Measurements from ENCODE around the gene C20orf144.

Gene C20orf144

GRCh38 chr20:33656010-33656782, 5.9 kb upstream of the C20orf144 start:
- Histone ChIP-seq H3K4ac (ENCODE audit: low read depth in 1 of 2, low read length in 2 of 2) (no peak overlapping the region), H3K18ac (ENCODE audit: low read depth in 1 of 2, low read length in 2 of 2) (no peak overlapping the region), H3K9ac (ENCODE audit: low read length) (no peak overlapping the region), H3K4me1 (ENCODE audit: control insufficient read depth, insufficient read depth, low read depth, low read length) (peaks cover 21% of the 10 kb centered on the region), H3K14ac (ENCODE audit: low read length in 2 of 2) (no peak overlapping the region), H2BK12ac (ENCODE audit: low read length in 2 of 2) (no peak overlapping the region), H2BK15ac (ENCODE audit: low read depth, poor library complexity, severe bottlenecking) (no peak overlapping the region), H4K91ac (ENCODE audit: low read length) (no peak overlapping the region), H3K79me1 (replicated peaks; ENCODE audit: low read length, poor library complexity, severe bottlenecking) (peaks cover 12% of the 10 kb centered on the region), H2BK5ac (ENCODE audit: low read depth, low read length, poor library complexity, severe bottlenecking) (no peak overlapping the region), H3K36me3 (ENCODE audit: control insufficient read depth in 1 of 2, insufficient read depth in 2 of 2, low read depth in 1 of 2, low read length in 2 of 2) (peaks cover 15 to 60% of the 10 kb centered on the region in 2 experiments), H4K8ac (ENCODE audit: low read length) (no peak overlapping the region), H2BK120ac (ENCODE audit: low read depth, low read length) (no peak overlapping the region), H3K4me2 (ENCODE audit: low read length, poor library complexity, severe bottlenecking) (no peak overlapping the region), H2AFZ (ENCODE audit: low read depth, low read length) (no peak overlapping the region), H3K9me3 (ENCODE audit: control insufficient read depth, low read length) (no peaks in the 10 kb centered on the region), H2AK5ac (ENCODE audit: low read length, severe bottlenecking) (no peak overlapping the region), H3K23ac (ENCODE audit: low read length in 2 of 2) (no peak overlapping the region), H3K4me3 (ENCODE audit: insufficient read depth in 1 of 2, low read depth in 1 of 2, low read length in 2 of 2) (no peak overlapping the region), H3K27ac (ENCODE audit: low read length, poor library complexity, severe bottlenecking) (no peak overlapping the region), H3K27me3 (ENCODE audit: control insufficient read depth in 1 of 2, insufficient read depth in 1 of 2, low read length in 2 of 2) (peaks cover 0 to under 1% of the 10 kb centered on the region in 2 experiments)
- no peak for DNase-seq
- 95% methylated on average over 10 of the region's 10 CpGs for WGBS

- no peak overlapping the region for H3K23ac ChIP-seq (ENCODE audit: low read length in 2 of 2)
- no peak for DNase-seq
- no peak overlapping the region for H4K91ac ChIP-seq (ENCODE audit: low read length)
- H3K4ac ChIP-seq (ENCODE audit: low read depth in 1 of 2, low read length in 2 of 2): no peak overlapping the region
- no peak overlapping the region for H3K9ac ChIP-seq (ENCODE audit: low read length)
- no peak overlapping the region for H2AFZ ChIP-seq (ENCODE audit: low read depth, low read length)
- WGBS: 97% methylated on average over 17 of the region's 17 CpGs
- H3K9me3 ChIP-seq (ENCODE audit: control insufficient read depth, low read length): no peaks in the 10 kb centered on the region
- H3K27ac ChIP-seq (ENCODE audit: low read length, poor library complexity, severe bottlenecking): no peak overlapping the region
- H2AK5ac ChIP-seq (ENCODE audit: low read length, severe bottlenecking): no peak overlapping the region
- H3K4me1 ChIP-seq (ENCODE audit: control insufficient read depth, insufficient read depth, low read depth, low read length): peaks cover 21% of the 10 kb centered on the region
- H4K8ac ChIP-seq (ENCODE audit: low read length): no peak overlapping the region
- H3K36me3 ChIP-seq (ENCODE audit: control insufficient read depth in 1 of 2, insufficient read depth in 2 of 2, low read depth in 1 of 2, low read length in 2 of 2): peaks cover 15 to 61% of the 10 kb centered on the region in 2 experiments
- H3K14ac ChIP-seq (ENCODE audit: low read length in 2 of 2): no peak overlapping the region
- H3K4me3 ChIP-seq (ENCODE audit: insufficient read depth in 1 of 2, low read depth in 1 of 2, low read length in 2 of 2): no peak overlapping the region
- no peak overlapping the region for H2BK15ac ChIP-seq (ENCODE audit: low read depth, poor library complexity, severe bottlenecking)
- no peak overlapping the region for H2BK12ac ChIP-seq (ENCODE audit: low read length in 2 of 2)
- H3K27me3 ChIP-seq (ENCODE audit: control insufficient read depth in 1 of 2, insufficient read depth in 1 of 2, low read length in 2 of 2): no peaks in the 10 kb centered on the region
- no peak overlapping the region for H3K18ac ChIP-seq (ENCODE audit: low read depth in 1 of 2, low read length in 2 of 2)
- no peak overlapping the region for H3K4me2 ChIP-seq (ENCODE audit: low read length, poor library complexity, severe bottlenecking)
- no peak overlapping the region for H2BK120ac ChIP-seq (ENCODE audit: low read depth, low read length)
- peaks cover 18% of the 10 kb centered on the region for H3K79me1 ChIP-seq (replicated peaks; ENCODE audit: low read length, poor library complexity, severe bottlenecking)
- H2BK5ac ChIP-seq (ENCODE audit: low read depth, low read length, poor library complexity, severe bottlenecking): no peak overlapping the region
Measured at GRCh38 chr20:33656783-33657703, 5.1 kb upstream of the C20orf144 start.

- no peak overlapping the region for H3K9ac ChIP-seq (ENCODE audit: low read length)
- no peaks in the 10 kb centered on the region for H3K9me3 ChIP-seq (ENCODE audit: control insufficient read depth, low read length)
- H4K91ac ChIP-seq (ENCODE audit: low read length): no peak overlapping the region
- no peaks in the 10 kb centered on the region for H3K27me3 ChIP-seq (ENCODE audit: control insufficient read depth in 1 of 2, insufficient read depth in 1 of 2, low read length in 2 of 2)
- H3K4me1 ChIP-seq (ENCODE audit: control insufficient read depth, insufficient read depth, low read depth, low read length): peaks cover 27% of the 10 kb centered on the region
- H3K4ac ChIP-seq (ENCODE audit: low read depth in 1 of 2, low read length in 2 of 2): no peak overlapping the region
- no peak overlapping the region for H2BK12ac ChIP-seq (ENCODE audit: low read length in 2 of 2)
- H2AFZ ChIP-seq (ENCODE audit: low read depth, low read length): no peak overlapping the region
- no peak overlapping the region for H3K23ac ChIP-seq (ENCODE audit: low read length in 2 of 2)
- no peak overlapping the region for H2BK5ac ChIP-seq (ENCODE audit: low read depth, low read length, poor library complexity, severe bottlenecking)
- no peak overlapping the region for H4K8ac ChIP-seq (ENCODE audit: low read length)
- no peak overlapping the region for H3K4me2 ChIP-seq (ENCODE audit: low read length, poor library complexity, severe bottlenecking)
- no peak overlapping the region for H3K14ac ChIP-seq (ENCODE audit: low read length in 2 of 2)
- no peak overlapping the region for H3K4me3 ChIP-seq (ENCODE audit: insufficient read depth in 1 of 2, low read depth in 1 of 2, low read length in 2 of 2)
- H3K79me1 ChIP-seq (replicated peaks; ENCODE audit: low read length, poor library complexity, severe bottlenecking): peaks cover 23% of the 10 kb centered on the region
- no peak overlapping the region for H2AK5ac ChIP-seq (ENCODE audit: low read length, severe bottlenecking)
- no peak overlapping the region for H3K27ac ChIP-seq (ENCODE audit: low read length, poor library complexity, severe bottlenecking)
- peaks cover 15 to 61% of the 10 kb centered on the region in 2 experiments for H3K36me3 ChIP-seq (ENCODE audit: control insufficient read depth in 1 of 2, insufficient read depth in 2 of 2, low read depth in 1 of 2, low read length in 2 of 2)
- H2BK15ac ChIP-seq (ENCODE audit: low read depth, poor library complexity, severe bottlenecking): no peak overlapping the region
- H3K18ac ChIP-seq (ENCODE audit: low read depth in 1 of 2, low read length in 2 of 2): no peak overlapping the region
- 98% methylated on average over 11 of the region's 12 CpGs for WGBS
- no peak for DNase-seq
- H2BK120ac ChIP-seq (ENCODE audit: low read depth, low read length): no peak overlapping the region
Measured at GRCh38 chr20:33657704-33658095, 4.4 kb upstream of the C20orf144 start.

GRCh38 chr20:33658510-33658909, 3.6 kb upstream of the C20orf144 start:
- Histone ChIP-seq H4K8ac (ENCODE audit: low read length) (no peak overlapping the region), H3K79me1 (replicated peaks; ENCODE audit: low read length, poor library complexity, severe bottlenecking) (peaks cover 23% of the 10 kb centered on the region), H3K4me2 (ENCODE audit: low read length, poor library complexity, severe bottlenecking) (no peak overlapping the region), H3K23ac (ENCODE audit: low read length in 2 of 2) (no peak overlapping the region), H2AK5ac (ENCODE audit: low read length, severe bottlenecking) (no peak overlapping the region), H3K27me3 (ENCODE audit: control insufficient read depth in 1 of 2, insufficient read depth in 1 of 2, low read length in 2 of 2) (no peaks in the 10 kb centered on the region), H3K27ac (ENCODE audit: low read length, poor library complexity, severe bottlenecking) (no peak overlapping the region), H4K91ac (ENCODE audit: low read length) (no peak overlapping the region), H3K36me3 (ENCODE audit: control insufficient read depth in 1 of 2, insufficient read depth in 2 of 2, low read depth in 1 of 2, low read length in 2 of 2) (peaks cover 15 to 61% of the 10 kb centered on the region in 2 experiments), H2BK12ac (ENCODE audit: low read length in 2 of 2) (no peak overlapping the region), H3K4me3 (ENCODE audit: insufficient read depth in 1 of 2, low read depth in 1 of 2, low read length in 2 of 2) (no peak overlapping the region), H2AFZ (ENCODE audit: low read depth, low read length) (no peak overlapping the region), H3K18ac (ENCODE audit: low read depth in 1 of 2, low read length in 2 of 2) (no peak overlapping the region), H3K4ac (ENCODE audit: low read depth in 1 of 2, low read length in 2 of 2) (no peak overlapping the region), H2BK15ac (ENCODE audit: low read depth, poor library complexity, severe bottlenecking) (no peak overlapping the region), H2BK5ac (ENCODE audit: low read depth, low read length, poor library complexity, severe bottlenecking) (no peak overlapping the region), H3K14ac (ENCODE audit: low read length in 2 of 2) (no peak overlapping the region), H2BK120ac (ENCODE audit: low read depth, low read length) (no peak overlapping the region), H3K4me1 (ENCODE audit: control insufficient read depth, insufficient read depth, low read depth, low read length) (peaks cover 26% of the 10 kb centered on the region), H3K9me3 (ENCODE audit: control insufficient read depth, low read length) (no peaks in the 10 kb centered on the region), H3K9ac (ENCODE audit: low read length) (no peak overlapping the region)
- no peak for DNase-seq
- WGBS: 93% methylated on average over 8 of the region's 8 CpGs

Measured in mesenchymal stem cell (in vitro differentiated cells and primary cell).